HEK293T (cell line): ENCODE data around the gene STEEP1.

Source experiments
- ARNT ChIP-seq: fragments of 450-650 bp; IDR thresholded peaks from 2 replicates; pipeline ENCODE4 v1.6.1; 2017; ENCODE audit warnings: mild to moderate bottlenecking
- BHLHE40 ChIP-seq: fragments of 450-650 bp; IDR thresholded peaks from 2 replicates; pipeline ENCODE4 v1.6.1; 2016; ENCODE audit warnings: mild to moderate bottlenecking, moderate library complexity, borderline replicate concordance
- ELF4 ChIP-seq: fragments of 450-650 bp; IDR thresholded peaks from 2 replicates; pipeline ENCODE4 v1.6.1; 2017; ENCODE audit warnings: antibody characterized with exemption
- FOXM1 ChIP-seq: fragments of 450-650 bp; IDR thresholded peaks from 2 replicates; pipeline ENCODE4 v1.6.1; 2017; ENCODE audit warnings: mild to moderate bottlenecking, borderline replicate concordance
- HDGF ChIP-seq: fragments of 450-650 bp; IDR thresholded peaks from 2 replicates; pipeline ENCODE4 v1.6.1; 2017; ENCODE audit warnings: antibody characterized with exemption, borderline replicate concordance
- SP1 ChIP-seq: fragments of 450-650 bp; IDR thresholded peaks from 2 replicates; pipeline ENCODE4 v1.6.1; 2017
- SUZ12 ChIP-seq: fragments of 450-650 bp; IDR thresholded peaks from 2 replicates; pipeline ENCODE4 v1.6.1; 2016; ENCODE audit warnings: mild to moderate bottlenecking
- TARDBP ChIP-seq: fragments of 450-650 bp; IDR thresholded peaks from 2 replicates; pipeline ENCODE4 v1.6.1; 2016

DNA sequence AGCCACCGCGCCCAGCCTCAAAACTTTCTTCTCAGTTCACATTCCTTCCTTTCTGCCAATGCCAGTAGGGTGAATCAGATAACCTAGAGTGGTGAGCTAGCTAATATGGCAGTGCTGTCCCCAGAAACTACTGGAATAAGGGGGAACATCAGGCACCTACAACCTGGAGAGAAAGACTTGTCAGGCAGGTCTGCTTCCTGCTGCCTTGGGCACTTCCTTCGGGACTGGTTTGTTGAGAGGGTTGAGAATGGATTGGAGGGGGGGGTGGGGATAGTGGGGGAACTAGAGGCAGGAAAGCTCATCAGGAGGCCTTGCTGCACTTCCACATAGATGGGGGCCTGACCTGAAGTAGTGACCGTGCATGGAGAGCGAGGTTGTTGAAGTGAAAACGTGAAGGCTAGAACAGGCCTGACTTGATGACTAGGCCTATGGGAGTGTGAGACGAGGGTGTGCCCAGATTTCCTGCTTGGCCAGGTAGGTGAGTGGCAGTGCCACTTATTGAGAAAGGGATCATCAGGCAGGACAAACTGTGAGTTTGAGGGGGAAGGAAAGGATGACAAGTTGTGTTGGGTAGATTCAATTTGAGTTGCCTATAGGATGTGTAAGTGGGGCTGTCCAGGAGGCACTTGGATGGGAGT lies 63.6 kb downstream of the STEEP1 start:
- no peak for TF ChIP-seq SP1
- TF ChIP-seq ARNT: no peak
- no peak for TF ChIP-seq BHLHE40
- no peak for TF ChIP-seq HDGF
- no peak for TF ChIP-seq SUZ12
- TF ChIP-seq TARDBP: no peak
- TF ChIP-seq ELF4: no peak
- TF ChIP-seq FOXM1: no peak
